Endothelial cell of umbilical vein (primary cell): Measurements from ENCODE around the gene CAPZA2. TPM values are rescaled to one million over a fixed set of nuclear protein-coding genes. Genes with fewer than 3 reads are reported as not detected.
A peak's percentile ranks its signal among the peaks of the same experiment; 100 is the strongest.

Source experiments
- BruUV-seq: library from RNA; stranded (reverse); fragments of 400-500 nt; replicated peaks from 2 replicates; lab custom pipeline; 2021; lab: Mats Ljungman, UMichigan
- CTCF ChIA-PET: fragments of 300-600, 350-600 bp; sonication (Branson Sonifier 250); formaldehyde crosslinking; loops from one replicate; lab custom pipeline; 2021; ENCODE audit warnings: antibody characterized with exemption, inconsistent platforms; lab: Charles Lee
- POLR2A ChIA-PET: fragments of 300-600, 350-600 bp; sonication (Branson Sonifier 250); formaldehyde crosslinking; loops from one replicate; lab custom pipeline; 2021; ENCODE audit warnings: antibody characterized with exemption, inconsistent platforms; lab: Charles Lee
- DNase-seq: peaks from one replicate; pipeline ENCODE4 v3.0.0-alpha.2; 2011; ENCODE audit warnings: low read depth, low spot score
- FAIRE-seq: peaks from 2 replicates; lab custom pipeline; 2011; peaks lifted over from hg19 to GRCh38; lab: Jason Lieb, UNC
- H2AFZ ChIP-seq: 2 replicates; pipeline ENCODE4 v1.6.0; 2012; ENCODE audit warnings: low read depth, low read length, control low read depth, inconsistent platforms
- H3K27ac ChIP-seq: 2 replicates; pipeline ENCODE4 v1.5.1; 2011; ENCODE audit warnings: low read depth, mild to moderate bottlenecking, control low read depth, low read length, moderate library complexity; ENCODE audit not compliant: insufficient read depth
- H3K27me3 ChIP-seq, 2 experiments: 2 replicates each; pipeline versions ENCODE4 v1.6.0 to v1.6.1; 2011; ENCODE audit warnings: low read length in 2 of 2, mixed read lengths in 1 of 2; ENCODE audit not compliant: control insufficient read depth in 2 of 2, insufficient read depth in 2 of 2
- H3K36me3 ChIP-seq, 2 experiments: 2 replicates in 1 of 2; 3 replicates in 1 of 2; pipeline ENCODE4 v1.5.1; 2011; ENCODE audit warnings: low read length in 2 of 2, mild to moderate bottlenecking in 1 of 2, moderate library complexity in 1 of 2; ENCODE audit not compliant: control insufficient read depth in 2 of 2, insufficient read depth in 2 of 2; ENCODE audit errors: extremely low read depth in 1 of 2
- H3K4me1 ChIP-seq: 3 replicates; pipeline ENCODE4 v1.5.1; 2011; ENCODE audit warnings: mild to moderate bottlenecking, low read length; ENCODE audit not compliant: control insufficient read depth, insufficient read depth; ENCODE audit errors: extremely low read depth
- H3K4me2 ChIP-seq: 2 replicates; pipeline ENCODE4 v1.6.1; 2011; ENCODE audit warnings: low read length, control low read depth, mixed read lengths; ENCODE audit not compliant: insufficient read depth
- H3K4me3 ChIP-seq, 3 experiments: fragments of 200-600 bp in 1 of 3; sonication (generic), shearing (Covaris generic) in 1 of 3; replicated peaks in 1 of 3; 2 replicates each; pipeline ENCODE4 v1.5.1; 2011 to 2016; ENCODE audit warnings: control low read depth in 3 of 3, low read length in 3 of 3, mild to moderate bottlenecking in 2 of 3, inconsistent platforms in 1 of 3, low read depth in 1 of 3, moderate library complexity in 1 of 3; ENCODE audit not compliant: insufficient read depth in 1 of 3
- H3K79me2 ChIP-seq: 2 replicates; pipeline ENCODE4 v1.6.0; 2012; ENCODE audit warnings: low read length, inconsistent platforms; ENCODE audit not compliant: control insufficient read depth, insufficient read depth
- H3K9ac ChIP-seq: replicated peaks from 2 replicates; pipeline ENCODE3; 2011; ENCODE audit warnings: low read length, control low read depth; ENCODE audit not compliant: insufficient read depth; ENCODE audit errors: extremely low read depth
- H3K9me1 ChIP-seq: replicated peaks from 3 replicates; pipeline ENCODE4 v1.6.0; 2011; ENCODE audit warnings: mild to moderate bottlenecking, low read length; ENCODE audit not compliant: control insufficient read depth, insufficient read depth; ENCODE audit errors: extremely low read depth
- H3K9me3 ChIP-seq: replicated peaks from 2 replicates; pipeline ENCODE4 v1.5.1; 2012; ENCODE audit warnings: low read length, inconsistent platforms; ENCODE audit not compliant: control insufficient read depth, insufficient read depth
- H4K20me1 ChIP-seq: replicated peaks from 2 replicates; pipeline ENCODE3; 2011; ENCODE audit warnings: mild to moderate bottlenecking, low read length; ENCODE audit not compliant: control insufficient read depth, insufficient read depth; ENCODE audit errors: extremely low read depth
- CTCF ChIP-seq, 2 donors: IDR thresholded peaks; 1 replicate in 1 of 2; 2 replicates in 1 of 2; pipeline ENCODE4 v1.5.1; 2011; ENCODE audit warnings: low read length in 2 of 2, mild to moderate bottlenecking in 2 of 2, moderate library complexity in 2 of 2, control low read depth in 1 of 2, inconsistent platforms in 1 of 2, low read depth in 1 of 2; ENCODE audit not compliant: insufficient read depth in 1 of 2; ENCODE audit errors: extremely low read depth in 1 of 2
- EZH2 ChIP-seq: IDR thresholded peaks from 2 replicates; pipeline ENCODE4 v1.6.1; 2012; ENCODE audit warnings: borderline replicate concordance, low read depth, mild to moderate bottlenecking, moderate library complexity, low read length, inconsistent platforms; ENCODE audit not compliant: severe bottlenecking
- FOS ChIP-seq: IDR thresholded peaks from 2 replicates; pipeline ENCODE4 v1.6.1; 2011; ENCODE audit warnings: mild to moderate bottlenecking, low read length, moderate library complexity, borderline replicate concordance; ENCODE audit not compliant: insufficient read depth
- GATA2 ChIP-seq: IDR thresholded peaks from 2 replicates; pipeline ENCODE4 v1.7.0; 2011; ENCODE audit warnings: low read depth, mild to moderate bottlenecking, moderate library complexity, mixed read lengths, low read length; ENCODE audit not compliant: insufficient read length, insufficient read depth
- JUN ChIP-seq: IDR thresholded peaks from 2 replicates; pipeline ENCODE4 v1.6.1; 2011; ENCODE audit warnings: borderline replicate concordance, low read depth; ENCODE audit not compliant: insufficient read length, insufficient read depth
- MAX ChIP-seq: IDR thresholded peaks from 2 replicates; pipeline ENCODE4 v1.6.1; 2011; ENCODE audit not compliant: insufficient read depth, insufficient read length
- MYC ChIP-seq: IDR thresholded peaks from one replicate; pipeline ENCODE4 v1.6.1; 2011; ENCODE audit warnings: mild to moderate bottlenecking, low read depth, low read length
- POLR2A ChIP-seq: IDR thresholded peaks from 2 replicates; pipeline ENCODE4 v1.6.1; 2012; ENCODE audit warnings: low read depth, mild to moderate bottlenecking, control low read depth, low read length
- POLR2AphosphoS5 ChIP-seq: IDR thresholded peaks from 2 replicates; pipeline ENCODE4 v1.6.1; 2012; ENCODE audit warnings: low read depth, mild to moderate bottlenecking, control low read depth, low read length, moderate library complexity; ENCODE audit not compliant: insufficient read depth
- dilution Hi-C: fragments of 300-500 bp; cut with MboI; formaldehyde crosslinking; loops from one replicate; pipeline ENCODE4 v1.15.0; 2019; ENCODE audit warnings: low sequenced_read_pairs; ENCODE audit not compliant: extremely low pct_ligation_motif_present
- intact Hi-C: fragments of 100-400 bp; cut with micrococcal nuclease; formaldehyde crosslinking; loops from one replicate; pipeline ENCODE4 v1.10.0; 2022
- polyA plus RNA-seq, 4 experiments: library from polyadenylated mRNA; depleted of rRNA in 3 of 4; stranded (reverse) in 3 of 4; unstranded in 1 of 4; fragments of >200 nt; gene quantifications; 2 replicates each; pipeline versions ENCODE4 v1.2.1 to v1.2.3, GENCODE V29; 2011 to 2012; ENCODE audit warnings: missing spikeins in 1 of 4
- total RNA-seq: library from RNA; stranded (reverse); gene quantifications from 2 replicates; pipeline ENCODE4 v1.2.3, GENCODE V29; 2021

CAPZA2 gene
- total and polyA plus RNA-seq, 2 donors (not counting 3 experiments of a cell fraction or from before 2014, with no cell fraction given), result 48.1 to 347 TPM

- FAIRE-seq, result no peak
- BruUV-seq, result no TSS peak
- H3K4me3 ChIP-seq, result peak overlapping the region in 1 of 3 experiments; percentile 27
- peaks cover 62% of the 10 kb centered on the region for H3K4me1 ChIP-seq
- ChIA-PET CTCF (interaction anchor here (1.0 to 1.6 kb wide), 5 partner anchors 10 to 286 kb away, joined by 3 to 5 read pairs (median 4); no protein-coding TSS in a partner anchor), POLR2A (no interaction called here)
- no peaks in the 10 kb centered on the region for H3K27me3 ChIP-seq
- peak overlapping the region; percentile 56 for H3K9ac ChIP-seq
- TF ChIP-seq POLR2A (no peak), FOS (no peak), CTCF (IDR thresholded peaks at IDR 0.05; ENCODE audit: extremely low read depth in 1 of 2, insufficient read depth in 1 of 2, low read depth in 1 of 2, low read length in 2 of 2) (no peak), GATA2 (no peak), POLR2AphosphoS5 (no peak), JUN (no peak), MYC (no peak), MAX (no peak), EZH2 (no peak)
- intact Hi-C loops (loop anchor here (5.0 kb wide), 1 partner anchor 285 kb away; no protein-coding TSS in a partner anchor), dilution Hi-C loops (no loop called here)
- H3K79me2 ChIP-seq, result peaks cover 89% of the 10 kb centered on the region
- peaks cover 2% of the 10 kb centered on the region for H4K20me1 ChIP-seq
- no peak overlapping the region for H2AFZ ChIP-seq
- peak overlapping the region; percentile 65 for H3K27ac ChIP-seq
- no peak for DNase-seq
- H3K9me3 ChIP-seq, result no peaks in the 10 kb centered on the region
- H3K4me2 ChIP-seq, result peak overlapping the region; percentile 80
- H3K9me1 ChIP-seq, result no peaks in the 10 kb centered on the region
- peaks cover 0 to 3% of the 10 kb centered on the region in 2 experiments for H3K36me3 ChIP-seq
These were observed 15.2 kb downstream of the CAPZA2 start for GRCh38 chr7:116877443-116878217.
